ENCODE results near the gene PCDHGB4.
"Not testable (repeated sequence)": the region's sequence is repeated elsewhere in the genome, so short reads cannot be mapped to it uniquely, and the experiment has no call there.

The PCDHGB4 gene

GRCh38 chr5:141409598-141410306 is 22.3 kb downstream of the PCDHGB4 start:
- H3K9ac ChIP-seq (ENCODE audit: low read length), result no peak overlapping the region
- H3K4me3 ChIP-seq (ENCODE audit: low read depth in 1 of 2, low read length in 2 of 2), result peak overlapping the region; percentile 11 to 49
- H3K4me1 ChIP-seq (ENCODE audit: insufficient read depth, low read length), result no peaks in the 10 kb centered on the region
- no peaks in the 10 kb centered on the region for H3K36me3 ChIP-seq (ENCODE audit: insufficient read depth, low read length)
- H3K9me3 ChIP-seq (ENCODE audit: low read length), result peaks cover 82% of the 10 kb centered on the region
- H3K27ac ChIP-seq (ENCODE audit: low read depth, low read length), result no peak overlapping the region
- no peaks in the 10 kb centered on the region for H3K27me3 ChIP-seq (ENCODE audit: control insufficient read depth in 1 of 2, insufficient read depth in 2 of 2, low read length in 2 of 2)

- Histone ChIP-seq H3K9me3 (ENCODE audit: low read length) (peaks cover 81% of the 10 kb centered on the region), H3K4me3 (ENCODE audit: low read depth in 1 of 2, low read length in 2 of 2) (peak overlapping the region in 1 of 2 donors; percentile 35), H3K27ac (ENCODE audit: low read depth, low read length) (no peak overlapping the region), H3K36me3 (ENCODE audit: insufficient read depth, low read length) (no peaks in the 10 kb centered on the region), H3K9ac (ENCODE audit: low read length) (no peak overlapping the region), H3K4me1 (ENCODE audit: insufficient read depth, low read length) (no peaks in the 10 kb centered on the region), H3K27me3 (ENCODE audit: control insufficient read depth in 1 of 2, insufficient read depth in 2 of 2, low read length in 2 of 2) (no peaks in the 10 kb centered on the region)
Measured at GRCh38 chr5:141411575-141411974, 24.1 kb downstream of the PCDHGB4 start.

- no peaks in the 10 kb centered on the region for H3K36me3 ChIP-seq (ENCODE audit: insufficient read depth, low read length)
- H3K9me3 ChIP-seq (ENCODE audit: low read length), result peaks cover 73% of the 10 kb centered on the region
- H3K27ac ChIP-seq (ENCODE audit: low read depth, low read length), result no peak within 1 kb of the TSS
- H3K27me3 ChIP-seq (ENCODE audit: control insufficient read depth in 1 of 2, insufficient read depth in 2 of 2, low read length in 2 of 2), result no peaks in the 10 kb centered on the region
- peak within 1 kb of the TSS in 1 of 2 donors; percentile 51 for H3K4me3 ChIP-seq (ENCODE audit: low read depth in 1 of 2, low read length in 2 of 2)
- no peaks in the 10 kb centered on the region for H3K4me1 ChIP-seq (ENCODE audit: insufficient read depth, low read length)
- no peak within 1 kb of the TSS for H3K9ac ChIP-seq (ENCODE audit: low read length)
Measured at GRCh38 chr5:141412854-141413539, 25.5 kb downstream of the PCDHGB4 start, which contains the start of gene PCDHGA10. PCDHGA10 (plus strand) TSS chr5:141412987; CDS start chr5:141413176, 189 bp downstream.

- Histone ChIP-seq H3K36me3 (ENCODE audit: insufficient read depth, low read length) (no peaks in the 10 kb centered on the region), H3K4me3 (ENCODE audit: low read depth in 1 of 2, low read length in 2 of 2) (peak overlapping the region in 1 of 2 donors; percentile 51), H3K9me3 (ENCODE audit: low read length) (peaks cover 73% of the 10 kb centered on the region), H3K4me1 (ENCODE audit: insufficient read depth, low read length) (no peaks in the 10 kb centered on the region), H3K9ac (ENCODE audit: low read length) (no peak overlapping the region), H3K27ac (ENCODE audit: low read depth, low read length) (no peak overlapping the region), H3K27me3 (ENCODE audit: control insufficient read depth in 1 of 2, insufficient read depth in 2 of 2, low read length in 2 of 2) (no peaks in the 10 kb centered on the region)
Measured at GRCh38 chr5:141413540-141414069, 26.1 kb downstream of the PCDHGB4 start.

GRCh38 chr5:141414548-141415274 is 27.2 kb downstream of the PCDHGB4 start:
- not testable (repeated sequence) for H3K27ac ChIP-seq (ENCODE audit: low read depth, low read length); H3K27me3 ChIP-seq (ENCODE audit: control insufficient read depth in 1 of 2, insufficient read depth in 2 of 2, low read length in 2 of 2); H3K4me1 ChIP-seq (ENCODE audit: insufficient read depth, low read length); H3K36me3 ChIP-seq (ENCODE audit: insufficient read depth, low read length); H3K4me3 ChIP-seq (ENCODE audit: low read depth in 1 of 2, low read length in 2 of 2); H3K9ac ChIP-seq (ENCODE audit: low read length)
- peaks cover 73% of the 10 kb centered on the region for H3K9me3 ChIP-seq (ENCODE audit: low read length)

- H3K27me3 ChIP-seq (ENCODE audit: control insufficient read depth in 1 of 2, insufficient read depth in 2 of 2, low read length in 2 of 2); H3K27ac ChIP-seq (ENCODE audit: low read depth, low read length); H3K36me3 ChIP-seq (ENCODE audit: insufficient read depth, low read length); H3K9ac ChIP-seq (ENCODE audit: low read length); H3K4me3 ChIP-seq (ENCODE audit: low read depth in 1 of 2, low read length in 2 of 2); H3K4me1 ChIP-seq (ENCODE audit: insufficient read depth, low read length): not testable (repeated sequence)
- H3K9me3 ChIP-seq (ENCODE audit: low read length), result peaks cover 73% of the 10 kb centered on the region
Measured at GRCh38 chr5:141415275-141415618, 27.7 kb downstream of the PCDHGB4 start.

GRCh38 chr5:141417494-141418172 is 30.1 kb downstream of the PCDHGB4 start, which contains the start of gene PCDHGB7:
PCDHGB7 (plus strand) TSS chr5:141417677; CDS start chr5:141417860, 183 bp downstream.
- not testable (repeated sequence) for H3K27me3 ChIP-seq (ENCODE audit: control insufficient read depth in 1 of 2, insufficient read depth in 2 of 2, low read length in 2 of 2); H3K36me3 ChIP-seq (ENCODE audit: insufficient read depth, low read length); H3K27ac ChIP-seq (ENCODE audit: low read depth, low read length); H3K9ac ChIP-seq (ENCODE audit: low read length); H3K4me1 ChIP-seq (ENCODE audit: insufficient read depth, low read length)
- peak within 1 kb of the TSS; percentile 39 to 47 for H3K4me3 ChIP-seq (ENCODE audit: low read depth in 1 of 2, low read length in 2 of 2)
- peaks cover 74% of the 10 kb centered on the region for H3K9me3 ChIP-seq (ENCODE audit: low read length)

GRCh38 chr5:141419074-141419880 is 31.8 kb downstream of the PCDHGB4 start:
- no peaks in the 10 kb centered on the region for H3K36me3 ChIP-seq (ENCODE audit: insufficient read depth, low read length)
- peak overlapping the region in 1 of 2 donors; percentile 39 for H3K4me3 ChIP-seq (ENCODE audit: low read depth in 1 of 2, low read length in 2 of 2)
- H3K27me3 ChIP-seq (ENCODE audit: control insufficient read depth in 1 of 2, insufficient read depth in 2 of 2, low read length in 2 of 2), result no peaks in the 10 kb centered on the region
- peaks cover 69% of the 10 kb centered on the region for H3K9me3 ChIP-seq (ENCODE audit: low read length)
- no peak overlapping the region for H3K9ac ChIP-seq (ENCODE audit: low read length)
- H3K4me1 ChIP-seq (ENCODE audit: insufficient read depth, low read length), result no peaks in the 10 kb centered on the region
- H3K27ac ChIP-seq (ENCODE audit: low read depth, low read length), result no peak overlapping the region

- Histone ChIP-seq H3K9ac (ENCODE audit: low read length) (no peak within 1 kb of the TSS), H3K4me1 (ENCODE audit: insufficient read depth, low read length) (no peaks in the 10 kb centered on the region), H3K27me3 (ENCODE audit: control insufficient read depth in 1 of 2, insufficient read depth in 2 of 2, low read length in 2 of 2) (no peaks in the 10 kb centered on the region), H3K27ac (ENCODE audit: low read depth, low read length) (no peak within 1 kb of the TSS), H3K9me3 (ENCODE audit: low read length) (peaks cover 73% of the 10 kb centered on the region), H3K36me3 (ENCODE audit: insufficient read depth, low read length) (no peaks in the 10 kb centered on the region), H3K4me3 (ENCODE audit: low read depth in 1 of 2, low read length in 2 of 2) (peak within 1 kb of the TSS in 1 of 2 donors; percentile 51)
Measured at GRCh38 chr5:141420855-141421488, 33.5 kb downstream of the PCDHGB4 start, which contains the start of gene PCDHGA11. PCDHGA11 (plus strand) TSS chr5:141421051; CDS start chr5:141421228, 177 bp downstream.

GRCh38 chr5:141421489-141421855 is 34.0 kb downstream of the PCDHGB4 start:
- H3K9ac ChIP-seq (ENCODE audit: low read length), result no peak overlapping the region
- no peaks in the 10 kb centered on the region for H3K27me3 ChIP-seq (ENCODE audit: control insufficient read depth in 1 of 2, insufficient read depth in 2 of 2, low read length in 2 of 2)
- H3K27ac ChIP-seq (ENCODE audit: low read depth, low read length), result no peak overlapping the region
- peaks cover 74% of the 10 kb centered on the region for H3K9me3 ChIP-seq (ENCODE audit: low read length)
- H3K4me3 ChIP-seq (ENCODE audit: low read depth in 1 of 2, low read length in 2 of 2), result peak overlapping the region in 1 of 2 donors; percentile 51
- no peaks in the 10 kb centered on the region for H3K4me1 ChIP-seq (ENCODE audit: insufficient read depth, low read length)
- H3K36me3 ChIP-seq (ENCODE audit: insufficient read depth, low read length), result no peaks in the 10 kb centered on the region
